G401 (cell line): ENCODE data around the gene NATD1. TPM values are rescaled to one million over a fixed set of nuclear protein-coding genes. Genes with fewer than 3 reads are reported as not detected.
"Not testable (repeated sequence)": the region's sequence is repeated elsewhere in the genome, so short reads cannot be mapped to it uniquely, and the experiment has no call there.

Experiments
- DNase-seq: peaks from one replicate; pipeline ENCODE4 v3.0.0-alpha.2; 2015; ENCODE audit warnings: low spot score
- in situ Hi-C: cut with HindIII; loops from 2 replicates; pipeline ENCODE4 v1.10.0; 2016; ENCODE audit warnings: low sequenced_read_pairs, mixed read lengths
- total RNA-seq: library from RNA; depleted of rRNA; stranded (reverse); fragments of >200 nt; shearing (Covaris generic); gene quantifications from 2 replicates; pipeline ENCODE4 v1.2.3, GENCODE V29; 2014

NATD1 gene
- total RNA-seq, 1 experiment from 2014 or later: 3.4 TPM

- in situ Hi-C loops: no loop called here
- DNase-seq: no peak
Observed at GRCh38 chr17:21228845-21229244, 24.4 kb downstream of the NATD1 start.

GRCh38 chr17:21228111-21228510 is 25.1 kb downstream of the NATD1 start:
- in situ Hi-C loops: no loop called here
- DNase-seq: no peak

GRCh38 chr17:21227277-21227676 is 25.9 kb downstream of the NATD1 start:
- in situ Hi-C loops, DNase-seq: not testable (repeated sequence)

- in situ Hi-C loops: no loop called here
- no peak for DNase-seq
Observed at GRCh38 chr17:21223086-21223485, 30.1 kb downstream of the NATD1 start.

GRCh38 chr17:21218831-21219380 is 34.3 kb downstream of the NATD1 start:
- no peak for DNase-seq
- in situ Hi-C loops: no loop called here

- no peak for DNase-seq
- in situ Hi-C loops: no loop called here
Observed at GRCh38 chr17:21218101-21218500, 35.1 kb downstream of the NATD1 start.

- no peak for DNase-seq
- in situ Hi-C loops: no loop called here
Observed at GRCh38 chr17:21217346-21217745, 35.9 kb downstream of the NATD1 start.

- in situ Hi-C loops: no loop called here
- DNase-seq: no peak
Observed at GRCh38 chr17:21215935-21216334, 37.3 kb downstream of the NATD1 start.

- DNase-seq: no peak
- in situ Hi-C loops: no loop called here
Observed at GRCh38 chr17:21214777-21215541, 38.3 kb downstream of the NATD1 start.

- DNase-seq: peak; percentile 95
- in situ Hi-C loops: no loop called here
Observed at GRCh38 chr17:21214015-21214776, 39.0 kb downstream of the NATD1 start, which contains the start of gene TMEM11. Gene TMEM11 (minus strand): TSS chr17:21214161. CDS start chr17:21214152, 9 bp downstream.

GRCh38 chr17:21213638-21214014 is 39.6 kb downstream of the NATD1 start:
- in situ Hi-C loops: no loop called here
- DNase-seq: no peak

- no peak for DNase-seq
- in situ Hi-C loops: no loop called here
Observed at GRCh38 chr17:21212826-21213637, 40.2 kb downstream of the NATD1 start.

GRCh38 chr17:21211825-21212479 is 41.3 kb downstream of the NATD1 start:
- in situ Hi-C loops: no loop called here

GRCh38 chr17:21210411-21211076 is 42.7 kb downstream of the NATD1 start:
- DNase-seq: no peak
- in situ Hi-C loops: no loop called here

More at GRCh38 chr17:21211825-21212479, 41.3 kb downstream of the NATD1 start:
- DNase-seq: no peak

- in situ Hi-C loops: no loop called here
- peak; percentile 36 for DNase-seq
Observed at GRCh38 chr17:21209511-21210175, 43.6 kb downstream of the NATD1 start.

- in situ Hi-C loops: no loop called here
- no peak for DNase-seq
Observed at GRCh38 chr17:21208352-21208751, 44.9 kb downstream of the NATD1 start.

- in situ Hi-C loops: no loop called here
- no peak for DNase-seq
Observed at GRCh38 chr17:21204935-21205334, 48.3 kb downstream of the NATD1 start.

GRCh38 chr17:21202512-21202911 is 50.7 kb downstream of the NATD1 start:
- in situ Hi-C loops: no loop called here
- no peak for DNase-seq
